NB4 (cell line): ENCODE measurements around the gene FAHD2B.
"Not testable (repeated sequence)": the region's sequence is repeated elsewhere in the genome, so short reads cannot be mapped to it uniquely, and the experiment has no call there.

ENCODE experiments used
- TF ChIP-seq, protein P1 (sequence below): IDR thresholded peaks from one replicate; pipeline ENCODE4 v1.5.1; 2012; ENCODE audit warnings: low read depth, low read length
- TF ChIP-seq, protein P2 (sequence below): IDR thresholded peaks from 2 replicates; pipeline ENCODE4 v1.6.1; 2011; ENCODE audit warnings: low read depth, low read length

DNA sequence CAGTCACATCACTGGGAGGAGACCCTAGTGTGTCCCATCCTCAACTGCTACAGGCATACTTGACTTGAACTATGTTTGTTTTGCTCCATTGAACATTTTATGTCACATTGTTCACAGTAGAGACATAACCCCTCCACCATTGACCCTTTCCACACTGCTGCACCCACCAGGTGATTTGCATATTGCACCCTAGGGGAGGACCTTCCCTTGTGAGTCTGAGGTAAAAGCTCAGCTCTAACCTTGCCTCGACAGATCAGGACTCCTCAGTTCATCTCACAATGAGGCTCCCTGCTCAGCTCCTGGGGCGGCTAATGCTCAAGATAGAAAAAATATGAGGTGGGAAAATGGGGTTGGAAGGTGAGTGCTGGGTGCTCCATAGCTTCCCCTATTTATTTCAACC, 44.6 kb downstream of the FAHD2B start:
- TF ChIP-seq, protein P1, sequence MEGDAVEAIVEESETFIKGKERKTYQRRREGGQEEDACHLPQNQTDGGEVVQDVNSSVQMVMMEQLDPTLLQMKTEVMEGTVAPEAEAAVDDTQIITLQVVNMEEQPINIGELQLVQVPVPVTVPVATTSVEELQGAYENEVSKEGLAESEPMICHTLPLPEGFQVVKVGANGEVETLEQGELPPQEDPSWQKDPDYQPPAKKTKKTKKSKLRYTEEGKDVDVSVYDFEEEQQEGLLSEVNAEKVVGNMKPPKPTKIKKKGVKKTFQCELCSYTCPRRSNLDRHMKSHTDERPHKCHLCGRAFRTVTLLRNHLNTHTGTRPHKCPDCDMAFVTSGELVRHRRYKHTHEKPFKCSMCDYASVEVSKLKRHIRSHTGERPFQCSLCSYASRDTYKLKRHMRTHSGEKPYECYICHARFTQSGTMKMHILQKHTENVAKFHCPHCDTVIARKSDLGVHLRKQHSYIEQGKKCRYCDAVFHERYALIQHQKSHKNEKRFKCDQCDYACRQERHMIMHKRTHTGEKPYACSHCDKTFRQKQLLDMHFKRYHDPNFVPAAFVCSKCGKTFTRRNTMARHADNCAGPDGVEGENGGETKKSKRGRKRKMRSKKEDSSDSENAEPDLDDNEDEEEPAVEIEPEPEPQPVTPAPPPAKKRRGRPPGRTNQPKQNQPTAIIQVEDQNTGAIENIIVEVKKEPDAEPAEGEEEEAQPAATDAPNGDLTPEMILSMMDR: not testable (repeated sequence)
- TF ChIP-seq, protein P2, sequence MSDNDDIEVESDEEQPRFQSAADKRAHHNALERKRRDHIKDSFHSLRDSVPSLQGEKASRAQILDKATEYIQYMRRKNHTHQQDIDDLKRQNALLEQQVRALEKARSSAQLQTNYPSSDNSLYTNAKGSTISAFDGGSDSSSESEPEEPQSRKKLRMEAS: not testable (repeated sequence)
